ENCODE results near the gene UBE2E2.

DNA sequence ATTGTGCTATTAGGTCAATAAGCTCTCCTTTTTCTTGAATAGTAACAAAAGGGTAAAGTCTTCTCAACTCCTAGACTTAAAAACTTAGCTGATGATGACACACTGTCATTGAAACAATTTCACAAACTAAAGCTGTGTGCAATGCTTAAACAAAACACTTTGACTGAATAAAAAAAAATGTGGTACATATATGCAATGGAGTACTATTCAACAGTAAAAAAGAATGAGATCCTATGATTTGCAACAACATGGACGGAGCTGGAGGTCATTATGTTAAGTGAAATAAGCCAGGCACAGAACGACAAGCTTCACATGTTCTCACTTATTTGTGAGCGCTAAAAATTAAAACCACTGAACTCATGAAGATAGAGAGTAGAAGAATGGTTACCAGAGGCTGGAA is 370.7 kb downstream of the UBE2E2 start:
- TF ChIP-seq CTCF (IDR thresholded peaks at IDR 0.05) (no peak), POLR2A (IDR thresholded peaks at IDR 0.05) (no peak)

Measured in ovary (tissue), 3 donors.